HG03558 (cell line): ENCODE data around the gene PCID2.

Source experiments
- ATAC-seq: cut with Tn5 transposase; IDR thresholded peaks from one replicate; pipeline ENCODE4 v1.9.1; 2021; ENCODE audit warnings: moderate number of reproducible peaks; ENCODE audit not compliant: unreplicated experiment; ENCODE audit errors: extremely low read depth

PCID2 gene

DNA sequence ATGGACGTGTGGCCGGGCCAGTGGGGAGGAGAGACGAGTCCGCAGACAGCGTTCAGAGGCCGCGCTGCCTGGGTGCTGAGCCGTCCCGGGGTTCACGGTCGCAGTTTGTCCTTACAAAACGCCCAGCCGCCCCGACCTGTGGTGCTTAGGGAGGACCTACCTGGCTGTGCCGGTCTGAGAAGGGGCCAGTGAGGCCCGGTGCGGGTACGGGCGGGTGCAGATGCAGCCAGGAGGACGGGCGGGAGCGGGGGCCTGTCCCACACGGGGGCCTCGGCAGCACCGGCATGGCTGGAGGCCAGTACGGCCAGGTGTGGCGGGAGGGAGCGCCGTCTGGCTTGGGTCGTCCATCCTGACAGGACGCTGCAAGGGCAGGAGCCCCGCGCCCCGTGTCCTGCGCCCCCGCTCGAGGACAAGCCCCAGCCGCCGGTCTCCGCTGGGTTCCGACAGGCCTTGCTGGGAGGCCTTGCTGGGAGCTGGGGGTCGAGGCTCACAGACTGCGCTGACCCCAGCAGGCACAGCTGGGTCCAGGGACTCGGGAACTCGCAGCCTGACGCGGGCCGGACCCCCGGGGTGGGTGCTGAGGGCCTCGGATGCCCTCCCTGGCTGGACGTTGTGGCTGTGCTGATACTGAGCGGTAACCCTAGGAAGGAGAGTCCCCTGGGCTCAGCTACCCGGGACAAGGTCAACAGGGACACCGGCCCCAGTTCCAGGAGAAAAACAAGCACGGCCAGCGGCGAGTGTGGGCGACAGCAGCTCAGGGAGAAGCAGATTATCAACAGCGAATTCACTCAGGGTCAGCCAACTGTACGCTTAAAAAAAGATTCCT is 55.3 kb downstream of the PCID2 start:
- no peak for ATAC-seq

DNA sequence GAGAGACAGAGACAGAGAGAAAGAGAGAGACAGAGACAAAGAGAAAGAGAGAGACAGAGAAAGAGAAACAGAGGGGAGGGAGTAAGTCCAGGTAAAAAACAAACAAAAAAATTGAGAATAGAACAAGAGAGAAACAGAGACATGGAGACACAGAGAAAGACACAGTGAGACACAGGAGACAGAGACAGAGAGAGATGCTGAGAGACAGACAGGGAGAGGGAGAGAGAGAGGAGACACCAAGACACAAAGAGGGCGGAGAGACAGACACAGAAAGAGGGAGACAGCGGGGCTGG is 55.8 kb downstream of the PCID2 start:
- ATAC-seq: no peak

DNA sequence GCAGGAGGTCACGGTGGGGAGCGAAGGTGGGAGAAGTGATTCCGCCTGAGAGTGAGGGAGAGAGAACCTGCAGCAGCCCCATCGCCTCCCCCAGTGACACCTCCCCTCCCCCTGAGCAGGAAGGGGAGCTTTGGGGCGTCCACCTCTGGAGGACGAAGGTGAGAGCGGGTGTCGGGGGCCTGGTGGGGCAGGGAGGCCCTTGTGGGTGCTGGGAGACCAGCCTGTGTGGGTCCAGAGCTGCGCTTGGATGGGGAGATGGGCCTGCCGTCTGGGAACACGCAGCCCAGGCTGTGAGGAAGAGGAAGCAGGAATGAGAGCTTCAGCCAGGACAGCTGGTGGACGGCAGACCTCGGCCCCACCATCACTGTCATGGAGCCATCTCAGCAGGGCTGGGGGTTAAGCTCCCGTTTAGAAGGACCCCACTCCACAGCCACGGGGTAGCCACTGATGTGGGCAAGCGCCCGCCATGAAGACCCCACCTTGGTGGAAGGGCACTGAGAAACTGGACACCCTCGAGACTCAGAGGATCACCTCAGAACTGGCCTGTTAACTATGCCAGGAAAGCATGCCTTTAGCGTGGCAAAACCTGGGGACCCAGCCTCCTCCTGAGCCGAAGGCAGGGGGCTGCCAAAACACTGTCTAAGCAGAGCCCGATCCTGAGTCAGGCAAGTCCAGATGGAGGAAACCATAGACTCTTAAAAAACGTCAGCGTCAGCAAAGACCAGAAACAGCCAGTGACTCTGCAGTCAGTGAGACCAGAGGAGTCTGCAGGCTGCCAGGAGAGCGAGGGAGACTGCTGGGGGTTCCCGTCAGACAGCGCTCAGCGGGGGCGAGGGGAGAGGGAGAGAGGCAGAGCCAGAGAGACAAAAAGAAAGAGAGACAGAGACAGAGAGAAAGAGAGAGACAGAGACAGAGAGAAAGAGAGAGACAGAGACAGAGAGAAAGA is 56.5 kb downstream of the PCID2 start:
- no peak for ATAC-seq

DNA sequence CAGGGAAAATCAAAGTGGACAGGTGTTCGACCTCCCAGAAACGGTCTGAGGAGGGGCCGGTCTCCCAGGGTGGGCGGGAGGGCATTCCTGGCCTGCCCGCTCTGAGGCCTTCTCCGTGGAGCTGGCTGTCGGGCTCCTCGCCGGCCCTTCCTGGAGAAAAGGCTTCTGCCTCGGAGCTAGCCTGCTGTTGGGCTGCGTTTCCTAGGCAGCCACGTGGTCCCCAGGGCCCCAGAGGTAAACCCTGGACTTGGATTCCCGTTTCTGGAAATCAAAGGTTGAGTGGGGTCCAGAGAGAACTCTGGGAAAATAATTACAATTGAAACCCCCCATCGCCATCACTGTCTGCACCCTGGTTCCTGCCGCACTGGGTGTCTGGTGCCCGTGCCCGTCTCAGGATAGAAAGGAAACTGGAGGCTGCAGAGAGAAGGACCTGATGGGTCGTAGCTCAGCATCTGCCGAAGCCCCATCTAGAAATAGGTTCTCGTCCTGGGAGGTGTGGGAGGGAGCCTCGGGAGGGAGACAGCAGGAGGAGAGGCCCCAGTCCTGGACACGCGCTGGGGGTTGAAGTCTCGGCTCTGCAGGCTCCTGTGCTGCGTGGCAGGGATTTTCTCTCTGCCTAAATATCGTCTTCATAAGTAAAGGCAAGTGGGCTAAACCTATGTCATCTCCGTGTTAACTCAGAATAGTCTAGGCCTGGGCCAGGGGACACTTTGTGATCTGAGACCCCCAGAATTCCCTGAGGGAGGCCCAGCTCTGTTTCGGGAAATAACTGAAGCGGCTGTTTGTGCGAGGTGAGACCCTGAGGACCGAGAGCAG is 57.7 kb downstream of the PCID2 start:
- ATAC-seq: no peak

DNA sequence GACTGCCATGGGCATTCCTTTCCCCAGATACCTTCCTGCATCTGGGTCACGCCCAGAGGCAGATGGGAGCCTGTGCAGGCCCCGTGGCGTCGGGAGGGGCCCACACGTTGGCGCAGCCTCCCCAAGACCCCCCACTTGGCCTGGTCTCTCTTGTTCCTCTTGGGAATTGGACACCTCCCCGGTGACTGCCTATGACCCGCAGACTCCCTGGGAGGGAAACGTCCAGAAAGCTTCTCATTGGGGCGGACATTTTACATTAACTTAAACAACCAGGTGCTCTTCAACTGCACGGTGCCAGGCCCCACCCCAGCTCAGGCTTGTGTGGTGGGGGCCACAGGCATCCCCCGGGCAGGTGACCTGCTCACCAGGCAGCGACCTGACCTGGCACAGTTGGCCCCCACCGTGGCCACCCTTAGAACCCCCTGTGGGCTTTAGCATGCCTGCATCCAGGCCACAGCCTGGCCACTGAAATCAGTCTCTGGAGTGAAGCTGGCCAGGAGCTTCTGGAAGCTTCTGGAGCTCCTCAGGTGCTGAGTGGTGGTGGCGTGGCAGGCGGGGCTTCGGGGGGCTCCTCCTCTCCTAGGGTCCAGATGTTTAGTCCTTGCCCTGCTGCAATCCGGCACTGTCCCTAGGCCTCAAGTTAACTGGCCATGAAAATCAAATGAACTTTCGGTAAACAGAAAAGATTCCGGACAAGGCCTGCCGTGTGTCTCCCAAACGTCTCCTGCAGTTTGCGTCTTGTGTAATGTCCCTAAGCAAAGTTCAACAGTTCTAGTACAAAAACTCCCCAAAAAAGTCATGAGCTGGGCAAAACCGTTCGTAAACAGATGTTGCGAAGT is 58.5 kb downstream of the PCID2 start:
- ATAC-seq: no peak

DNA sequence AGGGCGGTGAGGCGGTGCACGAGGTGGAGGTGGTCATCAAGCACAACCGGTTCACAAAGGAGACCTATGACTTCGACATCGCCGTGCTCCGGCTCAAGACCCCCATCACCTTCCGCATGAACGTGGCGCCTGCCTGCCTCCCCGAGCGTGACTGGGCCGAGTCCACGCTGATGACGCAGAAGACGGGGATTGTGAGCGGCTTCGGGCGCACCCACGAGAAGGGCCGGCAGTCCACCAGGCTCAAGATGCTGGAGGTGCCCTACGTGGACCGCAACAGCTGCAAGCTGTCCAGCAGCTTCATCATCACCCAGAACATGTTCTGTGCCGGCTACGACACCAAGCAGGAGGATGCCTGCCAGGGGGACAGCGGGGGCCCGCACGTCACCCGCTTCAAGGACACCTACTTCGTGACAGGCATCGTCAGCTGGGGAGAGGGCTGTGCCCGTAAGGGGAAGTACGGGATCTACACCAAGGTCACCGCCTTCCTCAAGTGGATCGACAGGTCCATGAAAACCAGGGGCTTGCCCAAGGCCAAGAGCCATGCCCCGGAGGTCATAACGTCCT is 59.4 kb downstream of the PCID2 start:
- no peak for ATAC-seq

GRCh38 chr13:113148407-113148806 is 60.1 kb downstream of the PCID2 start:
- no peak for ATAC-seq

DNA sequence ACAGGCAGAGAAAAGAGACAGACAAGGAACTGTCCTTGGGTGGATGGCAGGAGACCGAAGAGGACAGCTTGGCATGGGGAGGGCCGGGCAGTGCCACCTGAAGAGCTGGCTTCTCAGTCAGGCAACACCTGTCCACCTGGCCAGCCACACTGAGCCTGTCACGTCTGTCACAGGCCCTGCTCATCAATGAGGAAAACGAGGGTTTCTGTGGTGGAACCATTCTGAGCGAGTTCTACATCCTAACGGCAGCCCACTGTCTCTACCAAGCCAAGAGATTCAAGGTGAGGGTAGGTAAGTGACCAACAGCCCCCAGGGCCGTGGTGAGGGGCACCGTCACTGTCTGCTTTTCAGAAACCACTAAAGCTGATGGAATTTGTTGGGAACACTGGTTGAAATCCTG is 61.3 kb downstream of the PCID2 start:
- no peak for ATAC-seq

- ATAC-seq: no peak
These were observed 61.7 kb downstream of the PCID2 start for GRCh38 chr13:113146750-113147149.

- ATAC-seq: no peak
These were observed 62.4 kb downstream of the PCID2 start for GRCh38 chr13:113145911-113146598.

DNA sequence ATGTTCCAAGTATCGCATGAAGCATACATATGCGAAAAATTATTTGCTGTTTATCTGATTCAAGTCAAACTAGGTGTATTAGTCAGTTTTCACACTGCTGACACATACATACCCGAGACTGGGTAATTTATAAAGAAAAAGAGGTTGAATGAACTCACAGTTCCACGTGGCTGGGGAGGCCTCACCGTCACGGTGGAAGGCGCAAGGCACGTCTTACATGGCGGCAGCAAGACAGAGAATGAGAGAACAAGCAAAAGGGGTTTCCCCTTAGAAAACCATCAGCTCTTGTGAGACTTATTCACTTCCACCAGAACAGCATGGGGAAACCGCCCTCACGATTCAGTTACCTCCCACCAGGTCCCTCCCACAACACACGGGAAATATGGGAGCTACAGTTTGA is 63.0 kb downstream of the PCID2 start:
- ATAC-seq: no peak

GRCh38 chr13:113144255-113144629 is 64.2 kb downstream of the PCID2 start:
- ATAC-seq: no peak

DNA sequence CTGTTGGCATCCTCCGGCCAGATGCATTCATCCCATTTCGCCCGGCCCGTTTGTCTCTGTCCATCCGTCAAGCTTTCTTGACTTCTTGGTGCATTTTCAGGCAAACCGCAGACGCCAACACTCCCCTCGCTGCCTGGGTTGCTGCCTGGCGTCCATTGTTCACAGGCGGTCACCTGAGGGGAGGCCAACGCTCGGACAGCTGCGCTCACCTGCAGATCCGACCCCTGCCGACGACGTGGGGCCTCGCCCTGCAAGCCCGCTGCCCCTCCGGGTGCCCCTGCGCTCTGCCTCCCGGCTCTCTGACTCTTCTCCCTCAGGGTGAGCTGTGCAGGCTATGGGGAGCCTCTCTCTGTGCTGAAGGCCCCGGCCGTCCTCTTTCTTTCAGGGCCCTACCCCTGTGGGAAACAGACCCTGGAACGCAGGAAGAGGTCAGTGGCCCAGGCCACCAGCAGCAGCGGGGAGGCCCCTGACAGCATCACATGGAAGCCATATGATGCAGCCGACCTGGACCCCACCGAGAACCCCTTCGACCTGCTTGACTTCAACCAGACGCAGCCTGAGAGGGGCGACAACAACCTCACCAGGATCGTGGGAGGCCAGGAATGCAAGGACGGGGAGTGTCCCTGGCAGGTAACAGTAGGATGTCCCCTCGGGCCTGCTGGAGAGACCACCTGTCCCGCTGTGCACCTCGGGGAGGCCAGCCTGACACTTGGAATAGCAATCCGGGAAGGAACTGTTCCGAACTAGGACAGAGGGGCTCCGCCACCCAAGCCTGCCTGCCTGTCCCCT is 64.8 kb downstream of the PCID2 start:
- ATAC-seq: no peak

DNA sequence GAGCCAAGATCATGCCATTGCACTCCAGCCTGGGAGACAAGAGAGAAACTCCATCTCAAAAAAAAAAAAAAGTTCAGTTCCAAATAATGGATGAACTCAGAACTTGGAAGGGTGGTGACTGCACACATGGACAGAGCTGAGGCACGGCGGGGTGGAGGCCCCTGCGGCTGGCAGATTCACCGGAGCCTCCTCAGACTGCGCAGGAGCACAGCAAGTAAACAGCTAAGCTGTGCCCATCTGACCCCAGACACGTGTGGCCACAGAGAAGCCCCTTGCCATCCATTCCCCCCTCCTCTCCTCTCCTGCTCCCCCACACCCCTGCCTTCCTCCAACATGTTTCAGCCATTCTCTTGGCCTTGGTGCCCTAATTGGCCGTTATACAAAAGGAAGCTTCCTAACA is 65.6 kb downstream of the PCID2 start:
- no peak for ATAC-seq

GRCh38 chr13:113141601-113141970 is 66.9 kb downstream of the PCID2 start:
- no peak for ATAC-seq

DNA sequence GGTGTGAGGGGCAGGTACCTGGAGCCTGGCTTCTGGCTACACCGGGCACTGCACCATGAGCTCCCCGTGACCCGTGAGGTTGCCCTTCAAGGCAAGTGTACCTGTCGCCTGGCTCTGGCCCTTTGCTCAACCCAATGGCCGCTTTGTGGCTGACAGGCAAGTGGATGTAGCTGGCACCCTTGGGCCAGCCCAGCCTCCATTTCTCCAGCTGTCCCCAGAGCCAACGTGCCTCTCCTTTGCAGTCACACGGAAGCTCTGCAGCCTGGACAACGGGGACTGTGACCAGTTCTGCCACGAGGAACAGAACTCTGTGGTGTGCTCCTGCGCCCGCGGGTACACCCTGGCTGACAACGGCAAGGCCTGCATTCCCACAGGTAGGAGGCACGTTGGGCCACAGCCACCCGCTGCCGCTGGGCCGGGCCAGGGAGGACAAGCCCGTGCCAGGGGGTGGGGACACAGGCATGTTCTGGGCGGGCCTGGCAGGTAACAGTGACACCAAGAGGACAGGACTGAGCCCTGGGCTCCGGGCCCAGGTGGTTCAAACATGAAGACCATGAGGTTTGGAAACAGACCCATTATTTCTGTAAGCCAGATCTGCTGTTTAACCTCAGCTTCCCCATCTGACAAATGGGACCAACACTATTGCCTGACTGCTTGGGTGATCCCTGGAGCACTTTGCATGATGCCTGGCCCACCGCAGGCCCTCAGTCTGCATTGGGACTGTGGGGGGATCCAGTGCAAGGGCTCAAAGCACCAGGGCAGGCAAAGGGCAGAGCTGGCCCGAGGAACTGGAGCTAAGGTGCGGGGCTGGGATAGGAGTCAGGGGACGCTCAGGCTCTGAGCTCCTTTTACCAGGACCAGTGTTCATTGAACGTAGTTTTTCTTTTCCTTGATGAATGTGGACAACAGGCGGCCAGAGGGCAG is 67.5 kb downstream of the PCID2 start:
- ATAC-seq: no peak

- no peak for ATAC-seq
These were observed 68.9 kb downstream of the PCID2 start for GRCh38 chr13:113139577-113139976.
